Measurements from ENCODE around the gene PFDN2. TPM values are rescaled to one million over a fixed set of nuclear protein-coding genes. Genes with fewer than 3 reads are reported as not detected.

Gene PFDN2
- total and polyA plus RNA-seq, 2 experiments from 2014 or later = 45.6 to 352 TPM

DNA sequence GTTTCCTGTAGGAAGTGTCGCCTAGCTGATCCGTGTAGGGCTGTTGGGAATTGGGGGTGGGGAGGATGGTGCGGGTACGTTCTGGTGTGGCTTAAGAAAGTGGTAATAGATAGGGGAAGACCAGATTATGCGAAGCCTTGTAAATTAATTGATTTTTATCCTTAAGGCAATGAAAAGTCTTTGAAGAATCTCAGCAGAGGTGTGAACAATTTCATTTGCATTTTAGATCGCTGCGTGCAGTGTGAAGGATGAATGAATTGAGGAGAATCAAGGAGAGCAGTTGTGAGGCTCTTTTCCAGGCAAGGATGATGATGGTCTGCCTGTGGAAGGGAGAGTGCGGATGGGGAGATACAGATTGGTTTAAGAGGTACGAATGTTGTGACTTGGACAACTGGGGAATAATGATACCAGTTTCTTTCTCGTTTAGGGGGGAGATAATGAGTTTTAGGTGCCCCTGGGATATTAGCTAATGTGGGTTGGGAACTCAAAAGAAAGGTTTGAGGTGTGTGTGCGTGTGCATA, 15.4 kb upstream of the PFDN2 start (continued):
- TF ChIP-seq, protein P1, sequence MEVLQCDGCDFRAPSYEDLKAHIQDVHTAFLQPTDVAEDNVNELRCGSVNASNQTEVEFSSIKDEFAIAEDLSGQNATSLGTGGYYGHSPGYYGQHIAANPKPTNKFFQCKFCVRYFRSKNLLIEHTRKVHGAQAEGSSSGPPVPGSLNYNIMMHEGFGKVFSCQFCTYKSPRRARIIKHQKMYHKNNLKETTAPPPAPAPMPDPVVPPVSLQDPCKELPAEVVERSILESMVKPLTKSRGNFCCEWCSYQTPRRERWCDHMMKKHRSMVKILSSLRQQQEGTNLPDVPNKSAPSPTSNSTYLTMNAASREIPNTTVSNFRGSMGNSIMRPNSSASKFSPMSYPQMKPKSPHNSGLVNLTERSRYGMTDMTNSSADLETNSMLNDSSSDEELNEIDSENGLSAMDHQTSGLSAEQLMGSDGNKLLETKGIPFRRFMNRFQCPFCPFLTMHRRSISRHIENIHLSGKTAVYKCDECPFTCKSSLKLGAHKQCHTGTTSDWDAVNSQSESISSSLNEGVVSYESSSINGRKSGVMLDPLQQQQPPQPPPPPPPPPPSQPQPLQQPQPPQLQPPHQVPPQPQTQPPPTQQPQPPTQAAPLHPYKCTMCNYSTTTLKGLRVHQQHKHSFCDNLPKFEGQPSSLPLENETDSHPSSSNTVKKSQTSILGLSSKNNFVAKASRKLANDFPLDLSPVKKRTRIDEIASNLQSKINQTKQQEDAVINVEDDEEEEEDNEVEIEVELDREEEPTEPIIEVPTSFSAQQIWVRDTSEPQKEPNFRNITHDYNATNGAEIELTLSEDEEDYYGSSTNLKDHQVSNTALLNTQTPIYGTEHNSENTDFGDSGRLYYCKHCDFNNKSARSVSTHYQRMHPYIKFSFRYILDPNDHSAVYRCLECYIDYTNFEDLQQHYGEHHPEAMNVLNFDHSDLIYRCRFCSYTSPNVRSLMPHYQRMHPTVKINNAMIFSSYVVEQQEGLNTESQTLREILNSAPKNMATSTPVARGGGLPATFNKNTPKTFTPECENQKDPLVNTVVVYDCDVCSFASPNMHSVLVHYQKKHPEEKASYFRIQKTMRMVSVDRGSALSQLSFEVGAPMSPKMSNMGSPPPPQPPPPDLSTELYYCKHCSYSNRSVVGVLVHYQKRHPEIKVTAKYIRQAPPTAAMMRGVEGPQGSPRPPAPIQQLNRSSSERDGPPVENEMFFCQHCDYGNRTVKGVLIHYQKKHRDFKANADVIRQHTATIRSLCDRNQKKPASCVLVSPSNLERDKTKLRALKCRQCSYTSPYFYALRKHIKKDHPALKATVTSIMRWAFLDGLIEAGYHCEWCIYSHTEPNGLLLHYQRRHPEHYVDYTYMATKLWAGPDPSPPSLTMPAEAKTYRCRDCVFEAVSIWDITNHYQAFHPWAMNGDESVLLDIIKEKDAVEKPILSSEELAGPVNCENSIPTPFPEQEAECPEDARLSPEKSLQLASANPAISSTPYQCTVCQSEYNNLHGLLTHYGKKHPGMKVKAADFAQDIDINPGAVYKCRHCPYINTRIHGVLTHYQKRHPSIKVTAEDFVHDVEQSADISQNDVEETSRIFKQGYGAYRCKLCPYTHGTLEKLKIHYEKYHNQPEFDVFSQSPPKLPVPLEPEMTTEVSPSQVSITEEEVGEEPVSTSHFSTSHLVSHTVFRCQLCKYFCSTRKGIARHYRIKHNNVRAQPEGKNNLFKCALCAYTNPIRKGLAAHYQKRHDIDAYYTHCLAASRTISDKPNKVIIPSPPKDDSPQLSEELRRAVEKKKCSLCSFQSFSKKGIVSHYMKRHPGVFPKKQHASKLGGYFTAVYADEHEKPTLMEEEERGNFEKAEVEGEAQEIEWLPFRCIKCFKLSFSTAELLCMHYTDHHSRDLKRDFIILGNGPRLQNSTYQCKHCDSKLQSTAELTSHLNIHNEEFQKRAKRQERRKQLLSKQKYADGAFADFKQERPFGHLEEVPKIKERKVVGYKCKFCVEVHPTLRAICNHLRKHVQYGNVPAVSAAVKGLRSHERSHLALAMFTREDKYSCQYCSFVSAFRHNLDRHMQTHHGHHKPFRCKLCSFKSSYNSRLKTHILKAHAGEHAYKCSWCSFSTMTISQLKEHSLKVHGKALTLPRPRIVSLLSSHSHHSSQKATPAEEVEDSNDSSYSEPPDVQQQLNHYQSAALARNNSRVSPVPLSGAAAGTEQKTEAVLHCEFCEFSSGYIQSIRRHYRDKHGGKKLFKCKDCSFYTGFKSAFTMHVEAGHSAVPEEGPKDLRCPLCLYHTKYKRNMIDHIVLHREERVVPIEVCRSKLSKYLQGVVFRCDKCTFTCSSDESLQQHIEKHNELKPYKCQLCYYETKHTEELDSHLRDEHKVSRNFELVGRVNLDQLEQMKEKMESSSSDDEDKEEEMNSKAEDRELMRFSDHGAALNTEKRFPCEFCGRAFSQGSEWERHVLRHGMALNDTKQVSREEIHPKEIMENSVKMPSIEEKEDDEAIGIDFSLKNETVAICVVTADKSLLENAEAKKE (CRISPR knock-in tag; IDR thresholded peaks at IDR 0.05) = no peak
- no peak for TF ChIP-seq POLR2AphosphoS5 (IDR thresholded peaks at IDR 0.05; ENCODE audit: low read depth)
- no peak for TF ChIP-seq CREB1 (CRISPR knock-in tag; IDR thresholded peaks at IDR 0.05; ENCODE audit: low read depth)

DNA sequence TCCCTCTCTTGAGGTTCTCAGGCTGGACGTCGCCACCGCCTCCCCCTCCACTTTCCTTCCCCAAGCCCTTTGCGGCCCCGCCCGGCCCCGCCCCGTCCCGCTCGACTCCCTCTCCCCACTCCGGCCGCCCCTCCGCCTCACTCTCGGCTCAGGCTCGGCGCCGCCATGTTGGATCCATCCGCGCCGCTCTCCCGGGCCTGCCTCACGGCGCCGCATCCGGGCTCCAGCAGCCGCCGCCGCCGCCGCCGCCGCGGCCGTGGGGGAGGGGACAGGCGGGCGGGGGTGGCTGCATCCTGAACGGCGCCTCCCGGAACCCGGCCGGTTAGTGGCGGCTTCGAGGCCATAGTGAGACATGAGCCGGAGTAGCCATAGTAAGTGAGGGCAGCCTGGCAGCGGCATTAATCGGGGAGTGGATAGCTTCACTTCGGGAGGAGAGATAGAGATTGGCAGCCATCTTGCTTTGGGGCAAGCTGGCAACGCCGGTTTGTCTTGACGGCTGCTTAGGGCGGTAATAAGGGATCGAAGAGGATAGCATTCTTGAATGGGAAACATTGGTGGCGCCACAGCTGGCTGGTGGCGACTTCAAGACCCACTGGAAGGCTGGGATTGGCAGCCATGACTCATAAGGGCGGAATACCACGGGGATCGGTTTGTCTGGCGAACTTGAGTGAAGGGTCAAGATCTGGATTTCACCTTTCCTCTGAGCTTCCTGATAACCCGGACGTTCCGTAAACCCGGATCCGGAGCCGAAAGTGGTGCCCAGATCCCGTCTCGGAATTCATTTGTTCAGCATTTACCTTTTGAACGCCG, 14.8 kb upstream of the PFDN2 start, which contains the start of gene DEDD:
DEDD (minus strand) TSS at position 258 of the 810 bp plus-strand sequence. CDS start 8,205 bp downstream, outside the sequence.
- H3K9me2 ChIP-seq (ENCODE audit: insufficient read depth) = no peaks in the 10 kb centered on the region; the same call in 1 of the 2 replicates
- H3K4me2 ChIP-seq = peak within 1 kb of the TSS; percentile 87
- Mint-ChIP-seq H3K36me3 (ENCODE audit: low read depth) (peaks cover 16% of the 10 kb centered on the region), H3K27me3 (ENCODE audit: insufficient read depth, low read depth, poor library complexity) (peaks cover 3% of the 10 kb centered on the region), H3K4me1 (peaks cover 23% of the 10 kb centered on the region), H3K4me3 (no peak within 1 kb of the TSS; the same call in 2 of the 3 replicates), H3K9me3 (no peaks in the 10 kb centered on the region), H3K27ac (peak within 1 kb of the TSS; percentile 97)
- peaks cover 29% of the 10 kb centered on the region for H3K4me1 ChIP-seq (ENCODE audit: insufficient read depth)
- peak; percentile 88 for ATAC-seq
- peak within 1 kb of the TSS; percentile 87 for H2AFZ ChIP-seq
- H3K79me2 ChIP-seq (replicated peaks; ENCODE audit: insufficient read depth) = peaks cover 69% of the 10 kb centered on the region
- peak within 1 kb of the TSS; percentile 97 for H3K27ac ChIP-seq (ENCODE audit: low read depth)
- H3K4me3 ChIP-seq = peak within 1 kb of the TSS; percentile 77
- no peaks in the 10 kb centered on the region for H3K27me3 ChIP-seq (ENCODE audit: insufficient read depth)
- peaks cover 19% of the 10 kb centered on the region for H3F3A ChIP-seq (replicated peaks; ENCODE audit: low read depth)
- H3K36me3 ChIP-seq (ENCODE audit: insufficient read depth) = peaks cover 18% of the 10 kb centered on the region
- H4K20me1 ChIP-seq (replicated peaks; ENCODE audit: insufficient read depth) = no peaks in the 10 kb centered on the region; the same call in none of the 2 replicates
- DNase-seq (ENCODE audit: low spot score) = peak; percentile 97
- TF ChIP-seq, protein P1 (CRISPR knock-in tag; IDR thresholded peaks at IDR 0.05) = no peak
- TF ChIP-seq, protein P2, sequence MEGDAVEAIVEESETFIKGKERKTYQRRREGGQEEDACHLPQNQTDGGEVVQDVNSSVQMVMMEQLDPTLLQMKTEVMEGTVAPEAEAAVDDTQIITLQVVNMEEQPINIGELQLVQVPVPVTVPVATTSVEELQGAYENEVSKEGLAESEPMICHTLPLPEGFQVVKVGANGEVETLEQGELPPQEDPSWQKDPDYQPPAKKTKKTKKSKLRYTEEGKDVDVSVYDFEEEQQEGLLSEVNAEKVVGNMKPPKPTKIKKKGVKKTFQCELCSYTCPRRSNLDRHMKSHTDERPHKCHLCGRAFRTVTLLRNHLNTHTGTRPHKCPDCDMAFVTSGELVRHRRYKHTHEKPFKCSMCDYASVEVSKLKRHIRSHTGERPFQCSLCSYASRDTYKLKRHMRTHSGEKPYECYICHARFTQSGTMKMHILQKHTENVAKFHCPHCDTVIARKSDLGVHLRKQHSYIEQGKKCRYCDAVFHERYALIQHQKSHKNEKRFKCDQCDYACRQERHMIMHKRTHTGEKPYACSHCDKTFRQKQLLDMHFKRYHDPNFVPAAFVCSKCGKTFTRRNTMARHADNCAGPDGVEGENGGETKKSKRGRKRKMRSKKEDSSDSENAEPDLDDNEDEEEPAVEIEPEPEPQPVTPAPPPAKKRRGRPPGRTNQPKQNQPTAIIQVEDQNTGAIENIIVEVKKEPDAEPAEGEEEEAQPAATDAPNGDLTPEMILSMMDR (conservative IDR thresholded peaks at IDR 0.05; ENCODE audit: low read depth in 2 of 2) = peak in 1 of 2 experiments; percentile 26; a peak in 2 of 4 replicates
- TF ChIP-seq EZH2 (IDR thresholded peaks at IDR 0.05; ENCODE audit: low read depth, unreplicated experiment) = no peak
